ENCODE data around the gene AGRN. TPM values are rescaled to one million over a fixed set of nuclear protein-coding genes. Genes with fewer than 3 reads are reported as not detected.

AGRN gene
- total RNA-seq, 1 donor from 2014 or later: 34.1 TPM

DNA sequence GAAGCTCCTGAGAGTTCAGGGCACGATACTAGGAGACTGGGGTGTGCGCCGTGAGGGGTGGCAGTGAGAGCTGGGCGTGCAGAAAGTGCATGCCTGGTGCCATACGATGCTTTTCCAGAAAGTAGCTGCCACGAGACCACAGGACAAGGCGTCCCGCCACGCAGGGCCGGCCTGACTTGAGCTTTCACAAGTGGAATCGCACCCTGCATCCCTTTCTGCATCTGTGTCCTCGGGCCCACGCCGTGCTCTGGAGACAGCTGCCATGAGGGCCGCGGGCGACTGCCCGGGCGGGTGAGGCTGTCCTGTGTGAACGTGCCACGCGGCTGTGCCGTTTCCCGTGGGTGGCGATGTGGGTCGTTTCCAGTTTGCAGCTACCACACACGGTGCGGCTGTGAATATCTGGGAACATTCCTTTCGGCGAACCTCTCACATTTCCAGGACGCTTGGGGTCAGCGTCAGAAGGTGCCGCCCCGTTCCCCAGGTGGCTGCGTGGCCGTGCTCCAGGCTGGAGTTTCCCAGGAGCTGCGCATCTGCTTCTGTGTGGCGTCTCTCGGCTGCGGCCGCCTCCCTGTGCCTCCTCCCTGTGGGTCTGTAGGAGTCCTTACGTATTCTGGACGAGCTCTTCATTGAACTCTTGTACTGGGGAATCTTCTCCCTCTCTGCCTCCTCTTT lies 37.0 kb upstream of the AGRN start:
- H3K36me3 Mint-ChIP-seq: peaks cover 3% of the 10 kb centered on the region
- Histone ChIP-seq H3K4me3 (no peak overlapping the region), H3K27ac (no peak overlapping the region), H3F3A (ENCODE audit: low read depth) (no peaks in the 10 kb centered on the region), H3K9me3 (ENCODE audit: low read depth) (no peaks in the 10 kb centered on the region), H3K9ac (no peak overlapping the region), H2AFZ (replicated peaks) (no peak overlapping the region), H3K27me3 (peaks cover 76% of the 10 kb centered on the region), H3K4me1 (no peaks in the 10 kb centered on the region), H3K79me2 (ENCODE audit: low read depth) (no peaks in the 10 kb centered on the region), H3K4me2 (no peak overlapping the region), H4K20me1 (ENCODE audit: low read depth) (no peaks in the 10 kb centered on the region), H3K36me3 (no peaks in the 10 kb centered on the region)
- H3K4me3 Mint-ChIP-seq: peak overlapping the region; percentile 46
- H3K27me3 Mint-ChIP-seq (ENCODE audit: insufficient read depth, low read depth): peaks cover 18% of the 10 kb centered on the region
- H3K27ac Mint-ChIP-seq: peak overlapping the region; percentile 79
- H3K4me1 Mint-ChIP-seq: peaks cover 11% of the 10 kb centered on the region
- no peak for DNase-seq (ENCODE audit: low spot score)
- peaks cover 4% of the 10 kb centered on the region for H3K9me3 Mint-ChIP-seq
- TF ChIP-seq EZH2phosphoT487 (IDR thresholded peaks at IDR 0.05): no peak
- no peak for TF ChIP-seq EZH2 (IDR thresholded peaks at IDR 0.05)
- TF ChIP-seq, protein P1, sequence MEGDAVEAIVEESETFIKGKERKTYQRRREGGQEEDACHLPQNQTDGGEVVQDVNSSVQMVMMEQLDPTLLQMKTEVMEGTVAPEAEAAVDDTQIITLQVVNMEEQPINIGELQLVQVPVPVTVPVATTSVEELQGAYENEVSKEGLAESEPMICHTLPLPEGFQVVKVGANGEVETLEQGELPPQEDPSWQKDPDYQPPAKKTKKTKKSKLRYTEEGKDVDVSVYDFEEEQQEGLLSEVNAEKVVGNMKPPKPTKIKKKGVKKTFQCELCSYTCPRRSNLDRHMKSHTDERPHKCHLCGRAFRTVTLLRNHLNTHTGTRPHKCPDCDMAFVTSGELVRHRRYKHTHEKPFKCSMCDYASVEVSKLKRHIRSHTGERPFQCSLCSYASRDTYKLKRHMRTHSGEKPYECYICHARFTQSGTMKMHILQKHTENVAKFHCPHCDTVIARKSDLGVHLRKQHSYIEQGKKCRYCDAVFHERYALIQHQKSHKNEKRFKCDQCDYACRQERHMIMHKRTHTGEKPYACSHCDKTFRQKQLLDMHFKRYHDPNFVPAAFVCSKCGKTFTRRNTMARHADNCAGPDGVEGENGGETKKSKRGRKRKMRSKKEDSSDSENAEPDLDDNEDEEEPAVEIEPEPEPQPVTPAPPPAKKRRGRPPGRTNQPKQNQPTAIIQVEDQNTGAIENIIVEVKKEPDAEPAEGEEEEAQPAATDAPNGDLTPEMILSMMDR (IDR thresholded peaks at IDR 0.05): no peak

DNA sequence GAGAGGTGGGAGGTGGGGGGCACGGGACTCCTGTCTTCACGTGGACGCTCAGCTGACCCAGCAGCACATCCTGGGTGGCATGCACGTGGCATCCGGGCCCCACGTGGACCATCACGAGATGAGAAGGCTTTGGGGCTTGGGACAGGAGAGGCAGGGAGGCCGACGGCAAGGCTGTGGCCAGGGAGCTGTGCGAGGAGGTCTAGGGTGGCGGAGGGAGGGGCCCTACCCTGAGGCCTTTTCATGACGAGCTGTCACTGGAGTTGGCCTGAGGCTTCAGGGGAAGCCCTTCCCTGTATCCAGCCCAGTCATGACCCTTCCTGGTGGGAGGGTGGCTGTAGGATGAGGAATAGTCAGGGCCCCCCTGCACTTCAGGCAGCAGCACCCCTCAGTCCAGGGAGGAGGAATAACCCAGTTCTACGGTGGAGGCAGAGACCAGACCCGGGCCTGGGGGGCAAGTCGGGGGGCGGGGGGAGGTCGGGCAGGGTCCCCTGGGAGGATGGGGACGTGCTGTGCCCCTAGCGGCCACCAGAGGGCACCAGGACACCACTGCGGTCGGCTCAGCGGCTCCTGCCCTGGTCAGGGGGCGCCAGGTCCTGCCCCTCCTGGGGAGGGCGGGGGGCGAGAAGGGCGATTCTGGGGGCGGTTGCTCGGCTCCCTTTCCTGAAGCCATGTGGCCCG lies 36.0 kb upstream of the AGRN start:
- H3K27me3 ChIP-seq: peaks cover 87% of the 10 kb centered on the region
- no peak overlapping the region for H3K4me3 ChIP-seq
- H3K4me2 ChIP-seq: peak overlapping the region; percentile 67
- peak; percentile 72 for DNase-seq (ENCODE audit: low spot score)
- H2AFZ ChIP-seq (replicated peaks): no peak overlapping the region
- H3K79me2 ChIP-seq (ENCODE audit: low read depth): no peaks in the 10 kb centered on the region
- Mint-ChIP-seq H3K4me1 (peaks cover 7% of the 10 kb centered on the region), H3K27me3 (ENCODE audit: insufficient read depth, low read depth) (peaks cover 18% of the 10 kb centered on the region), H3K27ac (no peak overlapping the region), H3K4me3 (no peak overlapping the region), H3K36me3 (peaks cover 1% of the 10 kb centered on the region), H3K9me3 (peaks cover 7% of the 10 kb centered on the region)
- no peaks in the 10 kb centered on the region for H3F3A ChIP-seq (ENCODE audit: low read depth)
- H3K27ac ChIP-seq: no peak overlapping the region
- no peaks in the 10 kb centered on the region for H3K9me3 ChIP-seq (ENCODE audit: low read depth)
- TF ChIP-seq EZH2phosphoT487 (IDR thresholded peaks at IDR 0.05): no peak
- TF ChIP-seq, protein P1 (IDR thresholded peaks at IDR 0.05): peak; percentile 89
- H3K9ac ChIP-seq: no peak overlapping the region
- no peaks in the 10 kb centered on the region for H3K4me1 ChIP-seq
- no peaks in the 10 kb centered on the region for H4K20me1 ChIP-seq (ENCODE audit: low read depth)
- H3K36me3 ChIP-seq: no peaks in the 10 kb centered on the region

DNA sequence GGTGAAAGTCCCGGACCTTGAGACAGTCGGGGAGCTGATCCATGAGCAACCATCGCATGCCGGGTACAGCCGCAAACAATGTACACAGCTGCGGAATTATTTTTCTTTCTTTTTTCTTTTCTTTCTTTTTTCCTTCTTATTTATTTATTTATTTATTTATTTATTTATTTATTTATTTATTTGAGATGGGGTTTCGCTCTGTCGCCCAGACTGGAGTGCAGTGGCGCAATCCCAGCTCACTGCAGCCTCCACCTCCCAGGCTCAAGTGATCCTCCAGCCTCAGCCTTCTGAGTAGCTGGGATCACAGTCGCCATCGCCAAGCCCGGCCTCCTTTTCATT lies 35.5 kb upstream of the AGRN start:
- TF ChIP-seq, protein P1 (IDR thresholded peaks at IDR 0.05): peak; percentile 3
- no peak for TF ChIP-seq EZH2phosphoT487 (IDR thresholded peaks at IDR 0.05)
- Histone ChIP-seq H4K20me1 (ENCODE audit: low read depth) (no peaks in the 10 kb centered on the region), H3K9me3 (ENCODE audit: low read depth) (no peaks in the 10 kb centered on the region), H2AFZ (replicated peaks) (no peak overlapping the region), H3K79me2 (ENCODE audit: low read depth) (no peaks in the 10 kb centered on the region), H3K9ac (no peak overlapping the region), H3K36me3 (no peaks in the 10 kb centered on the region), H3K4me2 (peak overlapping the region; percentile 67), H3K4me3 (no peak overlapping the region), H3K27ac (no peak overlapping the region), H3K4me1 (no peaks in the 10 kb centered on the region), H3K27me3 (peaks cover 92% of the 10 kb centered on the region), H3F3A (ENCODE audit: low read depth) (no peaks in the 10 kb centered on the region)
- no peak overlapping the region for H3K27ac Mint-ChIP-seq
- H3K4me1 Mint-ChIP-seq: peaks cover 7% of the 10 kb centered on the region
- peaks cover 19% of the 10 kb centered on the region for H3K27me3 Mint-ChIP-seq (ENCODE audit: insufficient read depth, low read depth)
- peaks cover 1% of the 10 kb centered on the region for H3K36me3 Mint-ChIP-seq
- no peak for DNase-seq (ENCODE audit: low spot score)
- H3K9me3 Mint-ChIP-seq: peaks cover 12% of the 10 kb centered on the region
- no peak overlapping the region for H3K4me3 Mint-ChIP-seq
